ENCODE results near the gene PHKA1. TPM values are rescaled to one million over a fixed set of nuclear protein-coding genes. Genes with fewer than 3 reads are reported as not detected.
"Not testable (repeated sequence)": the region's sequence is repeated elsewhere in the genome, so short reads cannot be mapped to it uniquely, and the experiment has no call there.

The PHKA1 gene
- polyA plus RNA-seq, 3 donors: 5.1 to 5.8 (median 5.3) TPM

DNA sequence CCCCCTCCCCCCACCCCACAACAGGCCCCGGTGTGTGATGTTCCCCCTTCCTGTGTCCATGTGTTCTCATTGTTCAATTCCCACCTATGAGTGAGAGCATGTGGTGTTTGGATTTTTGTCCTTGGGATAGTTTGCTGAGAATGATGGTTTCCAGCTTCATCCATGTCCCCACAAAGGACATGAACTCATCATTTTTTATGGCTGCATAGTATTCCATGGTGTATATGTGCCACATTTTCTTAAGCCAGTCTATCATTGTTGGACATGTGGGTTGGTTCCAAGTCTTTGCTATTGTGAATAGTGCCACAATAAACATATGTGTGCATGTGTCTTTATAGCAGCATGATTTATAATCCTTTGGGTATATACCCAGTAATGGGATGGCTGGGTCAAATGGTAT is 40.2 kb downstream of the PHKA1 start:
- DNase-seq: not testable (repeated sequence)

GRCh38 chrX:72669508-72669907 is 44.6 kb downstream of the PHKA1 start:
- not testable (repeated sequence) for DNase-seq

GRCh38 chrX:72666451-72666850 is 47.7 kb downstream of the PHKA1 start:
- no peak for DNase-seq

GRCh38 chrX:72663737-72664136 is 50.4 kb downstream of the PHKA1 start:
- no peak for DNase-seq

DNA sequence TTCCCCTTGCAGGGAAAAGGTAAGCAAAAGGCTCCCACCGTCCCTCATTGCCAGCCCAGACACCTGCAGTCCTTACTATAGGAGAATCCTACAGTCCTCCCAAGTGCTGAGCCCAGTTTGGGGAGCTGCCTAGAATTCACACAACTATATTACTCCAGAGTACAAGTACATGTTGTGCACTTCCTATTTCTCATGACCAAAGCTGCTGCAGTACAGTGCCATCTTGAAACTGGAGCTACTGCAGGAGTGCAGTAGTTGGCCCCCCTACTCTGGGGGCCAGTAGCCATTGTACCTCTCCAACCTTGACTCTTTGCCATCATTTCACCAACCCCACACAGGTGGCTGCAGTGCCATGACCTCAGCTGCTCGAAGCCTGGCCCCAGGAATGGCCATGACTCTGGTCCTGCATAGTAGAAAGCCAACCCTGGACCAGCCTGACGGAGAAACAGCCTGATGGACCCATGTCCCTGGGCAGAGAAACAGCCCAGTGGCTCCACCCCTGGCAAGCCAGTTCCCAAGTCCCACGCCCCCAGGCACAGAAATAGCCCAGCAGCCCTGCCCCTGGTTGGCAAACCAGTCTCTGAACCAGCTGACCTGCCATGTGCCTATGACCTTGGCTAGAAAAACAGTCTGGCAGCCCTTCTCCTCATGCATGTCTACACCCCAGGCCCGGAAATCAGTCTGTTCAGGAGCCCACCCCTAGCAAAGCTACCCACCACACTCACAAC is 51.9 kb downstream of the PHKA1 start:
- no peak for DNase-seq

DNA sequence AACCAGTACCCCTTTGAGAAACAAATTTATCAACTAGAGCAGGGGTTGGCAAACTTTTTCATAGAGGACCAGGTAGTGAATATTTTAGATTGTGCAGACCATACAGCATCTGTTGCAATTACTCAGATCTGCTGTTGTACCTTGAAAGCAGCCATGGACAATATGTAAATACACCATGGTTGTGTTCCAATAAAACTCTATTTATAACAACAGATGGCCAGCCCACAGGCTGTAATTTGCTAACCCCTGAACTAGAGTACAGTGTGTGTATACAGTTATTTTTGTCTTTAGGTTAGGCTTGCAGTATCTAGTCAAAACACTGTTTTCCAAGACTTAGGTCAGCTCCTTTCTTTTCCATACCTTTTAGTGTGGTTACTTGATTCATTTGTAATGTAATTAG is 54.4 kb downstream of the PHKA1 start:
- no peak for DNase-seq

GRCh38 chrX:72652082-72652481 is 62.0 kb downstream of the PHKA1 start:
- no peak for DNase-seq

- DNase-seq: no peak
Measured at GRCh38 chrX:72644946-72645345, 69.2 kb downstream of the PHKA1 start.

- DNase-seq: no peak
Measured at GRCh38 chrX:72641611-72642010, 72.5 kb downstream of the PHKA1 start.

GRCh38 chrX:72635930-72636329 is 78.2 kb downstream of the PHKA1 start:
- no peak for DNase-seq

DNA sequence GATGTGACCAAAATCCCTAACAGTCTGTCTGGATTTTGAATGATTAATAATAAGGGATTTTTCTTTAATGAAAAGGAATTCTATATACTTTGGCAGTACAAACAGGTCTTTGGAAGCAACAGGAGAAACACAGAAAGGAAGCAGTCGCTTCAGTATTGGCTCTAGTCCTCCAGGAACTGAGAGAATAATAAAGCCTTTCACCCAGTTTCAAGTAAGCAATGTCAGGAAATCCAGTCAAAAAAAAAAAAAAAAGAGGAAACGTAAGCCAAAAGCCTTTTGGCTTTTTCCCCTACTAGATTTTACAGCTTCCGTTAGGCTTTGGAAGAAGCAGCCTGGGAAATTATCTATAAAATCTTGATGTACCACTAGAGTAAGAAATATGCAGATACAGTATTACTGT is 79.8 kb downstream of the PHKA1 start:
- no peak for DNase-seq

- no peak for DNase-seq
Measured at GRCh38 chrX:72630185-72630584, 83.9 kb downstream of the PHKA1 start.

GRCh38 chrX:72624194-72624593 is 89.9 kb downstream of the PHKA1 start:
- DNase-seq: no peak

GRCh38 chrX:72621625-72622485 is 92.3 kb downstream of the PHKA1 start:
- DNase-seq: no peak

DNA sequence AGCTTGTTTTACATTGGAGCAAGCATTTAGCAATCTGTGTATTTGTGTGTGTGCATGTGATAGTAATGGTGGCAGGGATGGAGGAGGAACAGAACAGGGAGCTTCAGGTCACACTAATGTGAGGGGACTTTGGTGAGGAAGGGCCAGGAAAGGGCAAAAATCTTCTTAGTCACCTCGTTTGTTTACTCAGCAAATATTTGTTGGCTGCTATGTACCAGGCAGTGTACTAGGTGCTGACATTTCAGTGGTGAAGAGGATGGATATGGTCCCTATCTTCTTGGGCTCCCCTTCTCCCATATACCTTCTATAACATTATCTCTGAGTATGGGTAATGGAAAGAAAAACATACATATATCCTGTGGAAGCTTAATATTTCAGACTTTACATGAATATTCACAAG is 92.9 kb downstream of the PHKA1 start:
- no peak for DNase-seq

DNA sequence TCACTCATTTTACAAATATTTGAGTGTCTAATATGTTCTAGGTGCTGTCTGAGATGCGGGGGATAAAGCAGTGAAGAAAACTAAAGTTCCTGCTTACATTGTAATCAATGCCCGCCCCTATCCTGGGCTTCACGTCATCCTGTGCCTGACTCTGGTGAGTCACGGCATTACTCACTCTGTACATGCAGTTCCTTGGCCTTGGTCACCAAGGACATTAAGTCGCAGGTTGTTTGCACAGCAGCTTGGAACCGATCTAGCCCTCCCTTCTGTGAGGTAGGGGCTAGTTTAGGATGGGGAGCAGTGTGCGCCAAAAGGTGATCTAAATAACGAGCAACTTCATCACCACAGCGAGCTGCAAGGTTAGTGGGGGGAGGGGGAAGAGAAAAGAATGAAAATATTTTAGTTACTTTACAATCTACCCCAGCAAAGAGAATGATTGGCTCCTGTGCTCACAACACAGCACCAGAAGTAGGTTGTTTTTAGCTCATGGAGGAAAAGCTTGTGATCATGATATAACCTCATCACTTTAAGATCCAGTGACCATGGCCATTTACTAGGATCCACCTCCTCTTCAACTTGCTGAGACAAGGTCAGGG is 93.5 kb downstream of the PHKA1 start:
- no peak for DNase-seq

DNA sequence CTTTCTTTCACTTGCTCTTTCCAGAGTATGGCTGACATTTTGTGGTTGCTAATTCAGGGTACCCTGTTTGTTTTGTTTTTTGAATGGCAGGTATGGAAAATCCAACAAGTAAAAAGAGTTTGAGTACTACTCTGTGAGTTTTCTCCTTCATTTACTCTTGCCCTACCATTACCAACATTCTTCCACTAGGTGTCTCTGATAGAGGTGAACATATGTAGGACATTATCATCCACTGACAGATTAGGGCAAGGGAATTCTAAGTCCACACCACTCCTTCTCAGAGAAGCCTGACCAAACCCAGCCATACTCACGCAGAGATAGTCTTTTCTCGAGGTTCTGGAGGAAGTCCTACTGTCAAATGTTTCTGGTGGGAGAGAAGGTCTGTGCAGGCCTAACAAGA is 104.8 kb downstream of the PHKA1 start:
- DNase-seq: no peak

DNA sequence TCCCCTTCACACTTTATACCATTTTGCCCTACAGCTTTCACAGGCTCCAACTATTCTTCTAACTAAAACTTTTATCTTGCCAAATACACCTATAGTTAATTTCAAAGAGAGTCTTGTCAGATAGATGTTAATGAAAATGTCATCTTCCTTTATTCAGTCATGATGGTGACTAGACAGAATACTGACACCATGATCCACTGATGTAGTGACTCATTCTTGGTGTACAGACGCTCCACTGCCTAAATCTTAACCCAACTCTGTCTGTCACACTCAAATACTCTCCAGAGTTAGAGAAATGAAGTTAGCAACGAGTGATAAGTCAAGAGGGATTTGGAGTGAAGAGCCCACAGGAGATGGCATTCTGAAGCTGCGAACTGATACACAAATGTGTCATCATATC is 109.4 kb downstream of the PHKA1 start:
- no peak for DNase-seq

- DNase-seq: no peak
Measured at GRCh38 chrX:72604112-72604511, 110.0 kb downstream of the PHKA1 start.

DNA sequence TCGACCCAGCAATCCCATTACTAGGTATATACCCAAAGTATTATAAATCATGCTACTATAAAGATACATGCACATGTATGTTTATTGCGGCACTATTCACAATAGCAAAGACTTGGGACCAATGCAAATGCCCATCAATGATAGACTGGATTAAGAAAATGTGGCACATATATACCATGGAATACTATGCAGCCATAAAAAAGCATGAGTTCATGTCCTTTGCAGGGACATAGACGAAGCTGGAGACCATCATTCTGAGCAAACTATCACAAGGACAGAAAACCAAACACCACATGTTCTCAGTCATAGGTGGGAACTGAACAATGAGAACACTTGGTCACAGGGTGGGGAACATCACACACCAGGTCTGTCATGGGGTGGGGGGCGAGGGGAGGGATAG is 123.1 kb downstream of the PHKA1 start:
- not testable (repeated sequence) for DNase-seq

DNA sequence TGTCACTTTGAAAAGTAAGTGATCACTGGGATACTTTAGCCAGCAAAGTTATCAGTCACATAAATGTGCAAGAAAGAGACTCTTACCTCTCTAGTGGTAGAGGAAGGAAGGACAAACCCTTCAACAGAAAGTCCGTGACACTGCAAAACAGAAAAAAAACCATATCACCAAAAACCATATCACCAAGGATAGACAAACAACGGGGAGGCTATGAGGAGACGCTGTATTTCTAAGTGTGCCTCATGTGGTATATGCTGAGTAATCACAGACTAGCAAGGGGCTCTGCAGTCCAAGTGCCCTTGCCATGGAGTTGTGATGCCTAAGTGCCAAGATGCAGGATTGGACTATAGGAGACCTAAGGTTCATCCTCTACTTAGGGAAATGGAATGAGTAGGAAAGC is 129.9 kb downstream of the PHKA1 start:
- DNase-seq: no peak

GRCh38 chrX:72576141-72576894 is 137.8 kb downstream of the PHKA1 start:
- DNase-seq: no peak

Measured in renal pelvis (tissue), 4 donors.